Mucosa of descending colon (tissue), 3 donors: Measurements from ENCODE around the gene CARD14. TPM values are rescaled to one million over a fixed set of nuclear protein-coding genes. Genes with fewer than 3 reads are reported as not detected.

Experiments
- ATAC-seq: fragments of 200-7000 bp; cut with Tn5 transposase; one replicate; pipeline ENCODE4 v1.9.1; 2020; ENCODE audit warnings: mild to moderate bottlenecking, moderate library complexity
- DNase-seq, 3 donors: peaks; one replicate each; pipeline ENCODE4 v3.0.0-alpha.2; 2020
- H3K36me3 ChIP-seq: fragments of 200-600 bp; one replicate; pipeline ENCODE4 v1.8.0; 2021; ENCODE audit warnings: low read depth, mild to moderate bottlenecking
- H3K4me1 ChIP-seq: fragments of 200-600 bp; one replicate; pipeline ENCODE4 v1.8.0; 2021; ENCODE audit warnings: low read depth, mild to moderate bottlenecking
- H3K4me3 ChIP-seq: fragments of 200-600 bp; one replicate; pipeline ENCODE4 v1.8.0; 2021; ENCODE audit warnings: mild to moderate bottlenecking
- H3K9me3 ChIP-seq: fragments of 200-600 bp; one replicate; pipeline ENCODE4 v1.8.0; 2021; ENCODE audit warnings: mild to moderate bottlenecking
- intact Hi-C, 2 donors: fragments of 100-400 bp; cut with DNase I in 1 of 2; cut with micrococcal nuclease in 1 of 2; formaldehyde crosslinking; loops; one replicate each; pipeline versions ENCODE4 v1.11.0 to v1.11.1; 2022; cut with DNase I, micrococcal nuclease
- total RNA-seq, 3 donors: library from RNA; stranded (reverse); fragmentation: NEBNext Ultra II Directional in 2 of 3; extraction: Animal tissue kit (Norgen Biotek cat#: 25700) in 2 of 3; gene quantifications; one replicate each; pipeline versions ENCODE4 v1.2.1 to v1.2.4, GENCODE V29; 2021 to 2023
- TF ChIP-seq, protein P1 (sequence below): fragments of 200-600 bp; IDR thresholded peaks from one replicate; pipeline ENCODE4 v1.8.0; 2022; ENCODE audit warnings: antibody characterized with exemption, mild to moderate bottlenecking
- donor health status: DM: no; HTN: no; CAD: no; lungs with moderate emphysema.
- donor health status: DM: no; HTN: no; CAD: no.
- donor health status: DM: no; HTN: yes; CAD: no.

CARD14 gene
- total RNA-seq, 3 donors from 2014 or later = 0.38 to 2.4 (median 1.4) TPM

GRCh38 chr17:80212962-80213642 is 43.3 kb downstream of the CARD14 start:
- intact Hi-C loops = no loop called here
- peak in 2 of 3 donors; percentile 19 to 48 for DNase-seq
- Histone ChIP-seq H3K36me3 (peaks cover 4% of the 10 kb centered on the region), H3K4me1 (no peaks in the 10 kb centered on the region), H3K9me3 (no peaks in the 10 kb centered on the region), H3K4me3 (no peak overlapping the region)
- TF ChIP-seq, protein P1, sequence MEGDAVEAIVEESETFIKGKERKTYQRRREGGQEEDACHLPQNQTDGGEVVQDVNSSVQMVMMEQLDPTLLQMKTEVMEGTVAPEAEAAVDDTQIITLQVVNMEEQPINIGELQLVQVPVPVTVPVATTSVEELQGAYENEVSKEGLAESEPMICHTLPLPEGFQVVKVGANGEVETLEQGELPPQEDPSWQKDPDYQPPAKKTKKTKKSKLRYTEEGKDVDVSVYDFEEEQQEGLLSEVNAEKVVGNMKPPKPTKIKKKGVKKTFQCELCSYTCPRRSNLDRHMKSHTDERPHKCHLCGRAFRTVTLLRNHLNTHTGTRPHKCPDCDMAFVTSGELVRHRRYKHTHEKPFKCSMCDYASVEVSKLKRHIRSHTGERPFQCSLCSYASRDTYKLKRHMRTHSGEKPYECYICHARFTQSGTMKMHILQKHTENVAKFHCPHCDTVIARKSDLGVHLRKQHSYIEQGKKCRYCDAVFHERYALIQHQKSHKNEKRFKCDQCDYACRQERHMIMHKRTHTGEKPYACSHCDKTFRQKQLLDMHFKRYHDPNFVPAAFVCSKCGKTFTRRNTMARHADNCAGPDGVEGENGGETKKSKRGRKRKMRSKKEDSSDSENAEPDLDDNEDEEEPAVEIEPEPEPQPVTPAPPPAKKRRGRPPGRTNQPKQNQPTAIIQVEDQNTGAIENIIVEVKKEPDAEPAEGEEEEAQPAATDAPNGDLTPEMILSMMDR = no peak
- ATAC-seq = no peak

DNA sequence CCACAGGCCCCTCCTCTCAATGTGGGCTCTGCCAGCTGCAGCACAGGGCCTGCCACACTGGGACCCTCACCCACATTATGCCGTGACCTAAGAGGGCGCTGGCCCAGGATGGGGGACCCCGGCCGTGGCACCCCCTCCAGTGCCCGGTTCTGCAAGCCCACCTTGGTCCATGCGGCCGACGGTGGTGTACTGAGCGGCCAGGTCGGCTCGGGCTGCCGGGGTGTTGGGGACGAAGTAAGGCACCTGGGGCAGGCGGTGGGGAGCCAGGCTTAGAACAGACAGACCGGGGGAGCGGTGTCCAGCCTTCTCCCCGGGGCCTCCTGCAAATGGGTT is 43.8 kb downstream of the CARD14 start:
- ATAC-seq (no peak), DNase-seq (no peak)
- Histone ChIP-seq H3K36me3 (peaks cover 4% of the 10 kb centered on the region), H3K9me3 (no peaks in the 10 kb centered on the region), H3K4me3 (no peak overlapping the region), H3K4me1 (no peaks in the 10 kb centered on the region)
- TF ChIP-seq, protein P1 = no peak
- intact Hi-C loops = no loop called here

GRCh38 chr17:80214012-80214877 is 44.4 kb downstream of the CARD14 start:
- Histone ChIP-seq H3K9me3 (no peaks in the 10 kb centered on the region), H3K4me3 (no peak overlapping the region), H3K36me3 (peaks cover 4% of the 10 kb centered on the region), H3K4me1 (no peaks in the 10 kb centered on the region)
- intact Hi-C loops = no loop called here
- peak in 1 of 3 donors; percentile 40 for DNase-seq
- TF ChIP-seq, protein P1 = no peak
- ATAC-seq = no peak

- intact Hi-C loops = no loop called here
- TF ChIP-seq, protein P1 = no peak
- H3K4me1 ChIP-seq = no peaks in the 10 kb centered on the region
- no peaks in the 10 kb centered on the region for H3K9me3 ChIP-seq
- H3K36me3 ChIP-seq = peaks cover 4% of the 10 kb centered on the region
- no peak overlapping the region for H3K4me3 ChIP-seq
- ATAC-seq = no peak
- DNase-seq = no peak
Observed at GRCh38 chr17:80214878-80215210, 45.0 kb downstream of the CARD14 start.

GRCh38 chr17:80216473-80217456 is 46.9 kb downstream of the CARD14 start:
- H3K9me3 ChIP-seq = no peaks in the 10 kb centered on the region
- peaks cover 3% of the 10 kb centered on the region for H3K4me1 ChIP-seq
- no peak for ATAC-seq
- TF ChIP-seq, protein P1 = no peak
- no peak overlapping the region for H3K4me3 ChIP-seq
- H3K36me3 ChIP-seq = no peaks in the 10 kb centered on the region
- intact Hi-C loops = no loop called here
- peak in 1 of 3 donors; percentile 48 for DNase-seq
